Gastroesophageal sphincter (tissue), 2 donors: ENCODE measurements around the gene PPP1R7.

Experiments used
- EP300 ChIP-seq: sonication (generic); formaldehyde crosslinking; IDR thresholded peaks from one replicate; pipeline ENCODE4 v1.6.1; 2017; ENCODE audit warnings: antibody characterized with exemption, mild to moderate bottlenecking
- POLR2A ChIP-seq, 2 donors: fragments of 450-650 bp; IDR thresholded peaks; one replicate each; pipeline ENCODE4 v1.6.1; 2017; ENCODE audit warnings: antibody characterized with exemption in 2 of 2, mild to moderate bottlenecking in 2 of 2, moderate library complexity in 1 of 2

DNA sequence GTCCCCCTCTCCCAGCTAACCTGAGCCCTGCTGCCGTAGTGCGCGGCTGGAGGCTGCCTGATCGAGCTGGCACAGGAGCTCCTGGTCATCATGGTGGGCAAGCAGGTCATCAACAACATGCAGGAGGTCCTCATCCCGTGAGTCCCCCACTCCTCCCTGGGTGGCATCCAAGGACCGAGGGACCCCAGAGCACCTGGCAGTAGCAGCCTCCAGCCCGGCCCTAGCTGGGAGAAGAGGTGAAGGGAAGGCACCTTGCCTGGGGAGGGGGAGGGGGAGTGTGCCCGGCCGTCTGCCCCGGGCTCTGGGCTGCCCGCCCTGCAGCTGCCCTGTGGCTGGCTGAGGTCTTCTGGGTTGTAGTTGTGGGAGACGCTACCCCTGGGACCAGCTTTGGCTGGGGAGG is 64.5 kb downstream of the PPP1R7 start:
- TF ChIP-seq EP300 (no peak), POLR2A (IDR thresholded peaks at IDR 0.05) (no peak)
